Endothelial cell of umbilical vein (primary cell): Measurements from ENCODE around the gene PXMP4. TPM values are rescaled to one million over a fixed set of nuclear protein-coding genes. Genes with fewer than 3 reads are reported as not detected.

Experiments
- BruUV-seq: library from RNA; stranded (reverse); fragments of 400-500 nt; replicated peaks from 2 replicates; lab custom pipeline; 2021; lab: Mats Ljungman, UMichigan
- CTCF ChIA-PET: fragments of 300-600, 350-600 bp; sonication (Branson Sonifier 250); formaldehyde crosslinking; loops from one replicate; lab custom pipeline; 2021; ENCODE audit warnings: antibody characterized with exemption, inconsistent platforms; lab: Charles Lee
- POLR2A ChIA-PET: fragments of 300-600, 350-600 bp; sonication (Branson Sonifier 250); formaldehyde crosslinking; loops from one replicate; lab custom pipeline; 2021; ENCODE audit warnings: antibody characterized with exemption, inconsistent platforms; lab: Charles Lee
- DNase-seq: peaks from one replicate; pipeline ENCODE4 v3.0.0-alpha.2; 2011; ENCODE audit warnings: low read depth, low spot score
- FAIRE-seq: peaks from 2 replicates; lab custom pipeline; 2011; peaks lifted over from hg19 to GRCh38; lab: Jason Lieb, UNC
- H2AFZ ChIP-seq: 2 replicates; pipeline ENCODE4 v1.6.0; 2012; ENCODE audit warnings: low read depth, low read length, control low read depth, inconsistent platforms
- H3K27ac ChIP-seq: 2 replicates; pipeline ENCODE4 v1.5.1; 2011; ENCODE audit warnings: low read depth, mild to moderate bottlenecking, control low read depth, low read length, moderate library complexity; ENCODE audit not compliant: insufficient read depth
- H3K27me3 ChIP-seq, 2 experiments: 2 replicates each; pipeline versions ENCODE4 v1.6.0 to v1.6.1; 2011; ENCODE audit warnings: low read length in 2 of 2, mixed read lengths in 1 of 2; ENCODE audit not compliant: control insufficient read depth in 2 of 2, insufficient read depth in 2 of 2
- H3K36me3 ChIP-seq, 2 experiments: 2 replicates in 1 of 2; 3 replicates in 1 of 2; pipeline ENCODE4 v1.5.1; 2011; ENCODE audit warnings: low read length in 2 of 2, mild to moderate bottlenecking in 1 of 2, moderate library complexity in 1 of 2; ENCODE audit not compliant: control insufficient read depth in 2 of 2, insufficient read depth in 2 of 2; ENCODE audit errors: extremely low read depth in 1 of 2
- H3K4me1 ChIP-seq: 3 replicates; pipeline ENCODE4 v1.5.1; 2011; ENCODE audit warnings: mild to moderate bottlenecking, low read length; ENCODE audit not compliant: control insufficient read depth, insufficient read depth; ENCODE audit errors: extremely low read depth
- H3K4me2 ChIP-seq: 2 replicates; pipeline ENCODE4 v1.6.1; 2011; ENCODE audit warnings: low read length, control low read depth, mixed read lengths; ENCODE audit not compliant: insufficient read depth
- H3K4me3 ChIP-seq, 3 experiments: fragments of 200-600 bp in 1 of 3; sonication (generic), shearing (Covaris generic) in 1 of 3; replicated peaks in 1 of 3; 2 replicates each; pipeline ENCODE4 v1.5.1; 2011 to 2016; ENCODE audit warnings: control low read depth in 3 of 3, low read length in 3 of 3, mild to moderate bottlenecking in 2 of 3, inconsistent platforms in 1 of 3, low read depth in 1 of 3, moderate library complexity in 1 of 3; ENCODE audit not compliant: insufficient read depth in 1 of 3
- H3K79me2 ChIP-seq: 2 replicates; pipeline ENCODE4 v1.6.0; 2012; ENCODE audit warnings: low read length, inconsistent platforms; ENCODE audit not compliant: control insufficient read depth, insufficient read depth
- H3K9ac ChIP-seq: replicated peaks from 2 replicates; pipeline ENCODE3; 2011; ENCODE audit warnings: low read length, control low read depth; ENCODE audit not compliant: insufficient read depth; ENCODE audit errors: extremely low read depth
- H3K9me1 ChIP-seq: replicated peaks from 3 replicates; pipeline ENCODE4 v1.6.0; 2011; ENCODE audit warnings: mild to moderate bottlenecking, low read length; ENCODE audit not compliant: control insufficient read depth, insufficient read depth; ENCODE audit errors: extremely low read depth
- H3K9me3 ChIP-seq: replicated peaks from 2 replicates; pipeline ENCODE4 v1.5.1; 2012; ENCODE audit warnings: low read length, inconsistent platforms; ENCODE audit not compliant: control insufficient read depth, insufficient read depth
- H4K20me1 ChIP-seq: replicated peaks from 2 replicates; pipeline ENCODE3; 2011; ENCODE audit warnings: mild to moderate bottlenecking, low read length; ENCODE audit not compliant: control insufficient read depth, insufficient read depth; ENCODE audit errors: extremely low read depth
- CTCF ChIP-seq, 2 donors: IDR thresholded peaks; 1 replicate in 1 of 2; 2 replicates in 1 of 2; pipeline ENCODE4 v1.5.1; 2011; ENCODE audit warnings: low read length in 2 of 2, mild to moderate bottlenecking in 2 of 2, moderate library complexity in 2 of 2, control low read depth in 1 of 2, inconsistent platforms in 1 of 2, low read depth in 1 of 2; ENCODE audit not compliant: insufficient read depth in 1 of 2; ENCODE audit errors: extremely low read depth in 1 of 2
- EZH2 ChIP-seq: IDR thresholded peaks from 2 replicates; pipeline ENCODE4 v1.6.1; 2012; ENCODE audit warnings: borderline replicate concordance, low read depth, mild to moderate bottlenecking, moderate library complexity, low read length, inconsistent platforms; ENCODE audit not compliant: severe bottlenecking
- FOS ChIP-seq: IDR thresholded peaks from 2 replicates; pipeline ENCODE4 v1.6.1; 2011; ENCODE audit warnings: mild to moderate bottlenecking, low read length, moderate library complexity, borderline replicate concordance; ENCODE audit not compliant: insufficient read depth
- GATA2 ChIP-seq: IDR thresholded peaks from 2 replicates; pipeline ENCODE4 v1.7.0; 2011; ENCODE audit warnings: low read depth, mild to moderate bottlenecking, moderate library complexity, mixed read lengths, low read length; ENCODE audit not compliant: insufficient read length, insufficient read depth
- JUN ChIP-seq: IDR thresholded peaks from 2 replicates; pipeline ENCODE4 v1.6.1; 2011; ENCODE audit warnings: borderline replicate concordance, low read depth; ENCODE audit not compliant: insufficient read length, insufficient read depth
- MAX ChIP-seq: IDR thresholded peaks from 2 replicates; pipeline ENCODE4 v1.6.1; 2011; ENCODE audit not compliant: insufficient read depth, insufficient read length
- MYC ChIP-seq: IDR thresholded peaks from one replicate; pipeline ENCODE4 v1.6.1; 2011; ENCODE audit warnings: mild to moderate bottlenecking, low read depth, low read length
- POLR2A ChIP-seq: IDR thresholded peaks from 2 replicates; pipeline ENCODE4 v1.6.1; 2012; ENCODE audit warnings: low read depth, mild to moderate bottlenecking, control low read depth, low read length
- POLR2AphosphoS5 ChIP-seq: IDR thresholded peaks from 2 replicates; pipeline ENCODE4 v1.6.1; 2012; ENCODE audit warnings: low read depth, mild to moderate bottlenecking, control low read depth, low read length, moderate library complexity; ENCODE audit not compliant: insufficient read depth
- dilution Hi-C: fragments of 300-500 bp; cut with MboI; formaldehyde crosslinking; loops from one replicate; pipeline ENCODE4 v1.15.0; 2019; ENCODE audit warnings: low sequenced_read_pairs; ENCODE audit not compliant: extremely low pct_ligation_motif_present
- intact Hi-C: fragments of 100-400 bp; cut with micrococcal nuclease; formaldehyde crosslinking; loops from one replicate; pipeline ENCODE4 v1.10.0; 2022
- polyA plus RNA-seq, 4 experiments: library from polyadenylated mRNA; depleted of rRNA in 3 of 4; stranded (reverse) in 3 of 4; unstranded in 1 of 4; fragments of >200 nt; gene quantifications; 2 replicates each; pipeline versions ENCODE4 v1.2.1 to v1.2.3, GENCODE V29; 2011 to 2012; ENCODE audit warnings: missing spikeins in 1 of 4
- total RNA-seq: library from RNA; stranded (reverse); gene quantifications from 2 replicates; pipeline ENCODE4 v1.2.3, GENCODE V29; 2021

Gene PXMP4
- total and polyA plus RNA-seq, 2 donors (not counting 3 experiments of a cell fraction or from before 2014, with no cell fraction given), result 6.9 to 8.5 TPM

GRCh38 chr20:33769043-33769442 lies 48.9 kb upstream of the PXMP4 start:
- intact Hi-C loops, result no loop called here
- H2AFZ ChIP-seq, result no peak overlapping the region
- dilution Hi-C loops, result no loop called here
- H4K20me1 ChIP-seq, result no peaks in the 10 kb centered on the region
- H3K27ac ChIP-seq, result no peak overlapping the region
- ChIA-PET POLR2A (no interaction called here), CTCF (no interaction called here)
- H3K79me2 ChIP-seq, result no peaks in the 10 kb centered on the region
- H3K9me3 ChIP-seq, result no peaks in the 10 kb centered on the region
- H3K27me3 ChIP-seq, result no peaks in the 10 kb centered on the region
- no peaks in the 10 kb centered on the region for H3K9me1 ChIP-seq
- H3K9ac ChIP-seq, result no peak overlapping the region
- no peak for DNase-seq
- TF ChIP-seq POLR2A (no peak), GATA2 (no peak), MAX (no peak), EZH2 (no peak), POLR2AphosphoS5 (no peak), MYC (no peak), FOS (no peak), JUN (no peak)
- no peak overlapping the region for H3K4me3 ChIP-seq
- no peak for FAIRE-seq
- H3K36me3 ChIP-seq, result no peaks in the 10 kb centered on the region
- no peaks in the 10 kb centered on the region for H3K4me1 ChIP-seq
- BruUV-seq, result no TSS peak
- no peak overlapping the region for H3K4me2 ChIP-seq

- TF ChIP-seq MYC (no peak), EZH2 (no peak), FOS (no peak), GATA2 (no peak), JUN (no peak), POLR2AphosphoS5 (no peak), POLR2A (no peak), CTCF (IDR thresholded peaks at IDR 0.05; ENCODE audit: extremely low read depth in 1 of 2, insufficient read depth in 1 of 2, low read depth in 1 of 2, low read length in 2 of 2) (no peak), MAX (no peak)
- no peaks in the 10 kb centered on the region for H3K9me1 ChIP-seq
- no peak overlapping the region for H2AFZ ChIP-seq
- no peaks in the 10 kb centered on the region for H3K79me2 ChIP-seq
- H4K20me1 ChIP-seq, result no peaks in the 10 kb centered on the region
- dilution Hi-C loops (no loop called here), intact Hi-C loops (no loop called here)
- FAIRE-seq (no peak), DNase-seq (no peak)
- POLR2A ChIA-PET, result no interaction called here
- no peak overlapping the region for H3K4me3 ChIP-seq
- no peaks in the 10 kb centered on the region for H3K4me1 ChIP-seq
- no peak overlapping the region for H3K27ac ChIP-seq
- no peak overlapping the region for H3K9ac ChIP-seq
- no peaks in the 10 kb centered on the region for H3K27me3 ChIP-seq
- H3K9me3 ChIP-seq, result no peaks in the 10 kb centered on the region
- no peaks in the 10 kb centered on the region for H3K36me3 ChIP-seq
- no TSS peak for BruUV-seq
- CTCF ChIA-PET, result interaction anchor here (1.6 kb wide), 1 partner anchor 24 kb away, joined by 4 read pairs; no protein-coding TSS in a partner anchor
- no peak overlapping the region for H3K4me2 ChIP-seq
These were observed 47.6 kb upstream of the PXMP4 start for GRCh38 chr20:33767777-33768138.
